H9 (cell line): Measurements from ENCODE around the gene FAM149A. TPM values are rescaled to one million over a fixed set of nuclear protein-coding genes. Genes with fewer than 3 reads are reported as not detected.

Experiments used
- DNase-seq: peaks from one replicate; pipeline ENCODE4 v3.0.0-alpha.2; 2017
- H2AFZ ChIP-seq: one replicate; pipeline ENCODE4 v1.6.1; 2013; ENCODE audit warnings: mild to moderate bottlenecking, low read length, control low read depth, moderate library complexity
- H2AK5ac ChIP-seq: 2 replicates; pipeline ENCODE4 v1.6.1; 2013; ENCODE audit warnings: low read length, control low read depth, mixed read lengths; ENCODE audit not compliant: insufficient read length
- H2BK120ac ChIP-seq: one replicate; pipeline ENCODE4 v1.6.1; 2013; ENCODE audit warnings: low read depth, mild to moderate bottlenecking, low read length, control low read depth, inconsistent platforms; ENCODE audit not compliant: poor library complexity, severe bottlenecking
- H2BK12ac ChIP-seq: 2 replicates; pipeline ENCODE4 v1.6.1; 2013; ENCODE audit warnings: low read length, control low read depth, mixed read lengths, low read depth; ENCODE audit not compliant: insufficient read length
- H2BK15ac ChIP-seq: 2 replicates; pipeline ENCODE4 v1.6.1; 2013; ENCODE audit warnings: low read depth, low read length, control low read depth
- H2BK20ac ChIP-seq: one replicate; pipeline ENCODE4 v1.6.1; 2013; ENCODE audit warnings: low read depth, mild to moderate bottlenecking, low read length, control low read depth, inconsistent platforms; ENCODE audit not compliant: poor library complexity, severe bottlenecking
- H2BK5ac ChIP-seq: 2 replicates; pipeline ENCODE4 v1.6.1; 2013; ENCODE audit warnings: low read length, control low read depth, mixed read lengths; ENCODE audit not compliant: insufficient read length
- H3K14ac ChIP-seq: 2 replicates; pipeline ENCODE4 v1.6.1; 2013; ENCODE audit warnings: low read length, control low read depth; ENCODE audit not compliant: insufficient read depth
- H3K18ac ChIP-seq: 2 replicates; pipeline ENCODE4 v1.6.1; 2013; ENCODE audit warnings: low read depth, mild to moderate bottlenecking, mixed read lengths, low read length, control low read depth; ENCODE audit not compliant: insufficient read length
- H3K23ac ChIP-seq: 2 replicates; pipeline ENCODE4 v1.6.1; 2013; ENCODE audit warnings: low read length, control low read depth, mixed read lengths, low read depth; ENCODE audit not compliant: insufficient read length
- H3K23me2 ChIP-seq: 2 replicates; pipeline ENCODE4 v1.6.1; 2013; ENCODE audit warnings: low read depth, mild to moderate bottlenecking, mixed read lengths, low read length, control low read depth; ENCODE audit not compliant: insufficient read length, poor library complexity, severe bottlenecking
- H3K27ac ChIP-seq: 2 replicates; pipeline ENCODE4 v1.5.1; 2013; ENCODE audit warnings: low read length, control low read depth, mixed read lengths, low read depth; ENCODE audit not compliant: insufficient read length
- H3K27me3 ChIP-seq: 2 replicates; pipeline ENCODE4 v1.6.1; 2013; ENCODE audit warnings: low read length, control low read depth, inconsistent platforms; ENCODE audit not compliant: insufficient read depth
- H3K4ac ChIP-seq: 2 replicates; pipeline ENCODE4 v1.6.1; 2013; ENCODE audit warnings: low read depth, mild to moderate bottlenecking, control low read depth, inconsistent platforms, low read length, moderate library complexity
- H3K4me1 ChIP-seq: 2 replicates; pipeline ENCODE4 v1.6.1; 2013; ENCODE audit warnings: low read length, control low read depth, inconsistent platforms; ENCODE audit not compliant: insufficient read depth
- H3K4me2 ChIP-seq: 2 replicates; pipeline ENCODE4 v1.6.1; 2013; ENCODE audit warnings: low read length, control low read depth, mixed read lengths; ENCODE audit not compliant: insufficient read length, insufficient read depth
- H3K56ac ChIP-seq: 2 replicates; pipeline ENCODE4 v1.6.1; 2013; ENCODE audit warnings: low read depth, mild to moderate bottlenecking, mixed read lengths, low read length, control low read depth; ENCODE audit not compliant: insufficient read length
- H3K79me1 ChIP-seq: 2 replicates; pipeline ENCODE4 v1.6.1; 2013; ENCODE audit warnings: low read depth, mild to moderate bottlenecking, moderate library complexity, low read length, control low read depth, inconsistent platforms; ENCODE audit not compliant: insufficient read depth, poor library complexity, severe bottlenecking
- H3K79me2 ChIP-seq: 2 replicates; pipeline ENCODE4 v1.6.1; 2013; ENCODE audit warnings: low read length, control low read depth, inconsistent platforms; ENCODE audit not compliant: insufficient read depth
- H3K9ac ChIP-seq: 2 replicates; pipeline ENCODE4 v1.6.1; 2013; ENCODE audit warnings: low read length, control low read depth, mixed read lengths; ENCODE audit not compliant: insufficient read length; ENCODE audit errors: extremely low read depth
- H3K9me3 ChIP-seq: one replicate; pipeline ENCODE4 v1.6.1; 2013; ENCODE audit warnings: low read depth, low read length, inconsistent platforms; ENCODE audit not compliant: control insufficient read depth
- H3T11ph ChIP-seq: one replicate; pipeline ENCODE4 v1.6.1; 2013; ENCODE audit warnings: mild to moderate bottlenecking, low read length, control low read depth, inconsistent platforms
- H4K20me1 ChIP-seq: one replicate; pipeline ENCODE4 v1.6.1; 2013; ENCODE audit not compliant: control insufficient read depth, insufficient read length, insufficient read depth
- H4K5ac ChIP-seq: 2 replicates; pipeline ENCODE4 v1.6.1; 2013; ENCODE audit warnings: low read depth, mild to moderate bottlenecking, mixed read lengths, low read length, control low read depth; ENCODE audit not compliant: insufficient read length
- H4K8ac ChIP-seq: replicated peaks from 2 replicates; pipeline ENCODE4 v1.6.1; 2013; ENCODE audit warnings: low read length, control low read depth, mixed read lengths, low read depth; ENCODE audit not compliant: insufficient read length
- H4K91ac ChIP-seq: 2 replicates; pipeline ENCODE4 v1.6.1; 2013; ENCODE audit warnings: low read depth, mild to moderate bottlenecking, moderate library complexity, mixed read lengths, low read length, control low read depth; ENCODE audit not compliant: insufficient read length
- H3K27ac Mint-ChIP-seq, 3 experiments: 2 replicates in 2 of 3; 3 replicates in 1 of 3; pipeline ENCODE4 v1.8.0; 2020 to 2021; ENCODE audit warnings: mixed read lengths in 3 of 3, mild to moderate bottlenecking in 1 of 3, moderate library complexity in 1 of 3
- H3K27me3 Mint-ChIP-seq: 2 replicates; pipeline ENCODE4 v1.8.0; 2021; ENCODE audit warnings: low read depth, mild to moderate bottlenecking, moderate library complexity, mixed read lengths
- H3K36me3 Mint-ChIP-seq, 3 experiments: 2 replicates in 2 of 3; 3 replicates in 1 of 3; pipeline ENCODE4 v1.8.0; 2020 to 2021; ENCODE audit warnings: low read depth in 3 of 3, mixed read lengths in 3 of 3; ENCODE audit not compliant: insufficient read depth in 1 of 3
- H3K4me1 Mint-ChIP-seq, 2 experiments: 2 replicates each; pipeline ENCODE4 v1.8.0; 2020; ENCODE audit warnings: mixed read lengths in 2 of 2
- H3K4me3 Mint-ChIP-seq, 2 experiments: 2 replicates in 1 of 2; 3 replicates in 1 of 2; pipeline ENCODE4 v1.8.0; 2020 to 2021; ENCODE audit warnings: mild to moderate bottlenecking in 2 of 2, mixed read lengths in 2 of 2, moderate library complexity in 1 of 2
- H3K9me3 Mint-ChIP-seq, 2 experiments: 2 replicates in 1 of 2; 3 replicates in 1 of 2; pipeline ENCODE4 v1.8.0; 2020; ENCODE audit warnings: mild to moderate bottlenecking in 2 of 2, mixed read lengths in 2 of 2, moderate library complexity in 1 of 2
- WGBS: extraction: QIAGEN DNeasy Blood & Tissue Kit; methylation state at CpG from one replicate; pipeline ENCODE4 v1.1.7; 2013; ENCODE audit warnings: missing lambda C conversion rate, low lambda C conversion rate, mixed read lengths; ENCODE audit not compliant: insufficient read length; ENCODE audit errors: extremely low coverage; 5-methylcytosine and 5-hydroxymethylcytosine counted together
- total RNA-seq: library from RNA; stranded (reverse); gene quantifications from 2 replicates; pipeline ENCODE4 v1.2.1, GENCODE V29; 2021
- TF ChIP-seq, protein P1 (sequence below): fragments of 200-600 bp; sonication (generic); conservative IDR thresholded peaks from 3 replicates; pipeline ENCODE4 v1.8.0; 2021; ENCODE audit warnings: antibody characterized with exemption, mild to moderate bottlenecking

The FAM149A gene
- total RNA-seq, 1 experiment from 2014 or later, result 5.9 TPM

DNA sequence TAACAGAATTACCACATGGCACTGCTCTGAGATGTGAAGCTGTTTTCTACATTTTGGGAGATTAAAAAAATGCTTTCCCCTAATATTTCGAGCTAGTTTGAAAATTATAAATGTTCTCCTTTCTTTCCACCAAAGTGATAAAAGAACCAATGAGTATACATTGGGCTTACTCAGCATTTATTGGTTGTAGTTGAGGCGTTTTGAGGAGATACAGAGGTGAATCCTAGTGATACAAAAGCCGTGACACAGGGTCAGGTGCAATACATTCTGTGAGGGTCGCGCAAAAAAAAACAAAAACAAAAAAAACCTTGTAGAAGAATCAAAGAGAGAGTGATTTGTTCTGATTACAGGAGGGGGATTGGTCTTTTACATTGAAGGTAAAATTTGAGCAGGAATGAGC lies 54.5 kb downstream of the FAM149A start:
- Histone ChIP-seq H4K8ac (no peak overlapping the region), H2AK5ac (no peak overlapping the region), H3K27ac (no peak overlapping the region), H3K79me2 (no peaks in the 10 kb centered on the region), H2BK15ac (no peak overlapping the region), H2BK20ac (no peak overlapping the region), H3K18ac (no peak overlapping the region), H2AFZ (no peak overlapping the region), H3K4me2 (no peak overlapping the region), H4K20me1 (no peaks in the 10 kb centered on the region), H3T11ph (no peak overlapping the region), H3K9me3 (no peaks in the 10 kb centered on the region), H3K23ac (no peak overlapping the region), H4K91ac (no peak overlapping the region), H3K9ac (no peak overlapping the region), H3K4me1 (0 out of 2 replicates have a peak, but pooled peaks cover 2% of the 10 kb centered on the region), H2BK5ac (no peak overlapping the region), H3K27me3 (no peaks in the 10 kb centered on the region), H4K5ac (no peak overlapping the region), H2BK12ac (no peak overlapping the region), H3K23me2 (peaks cover 3% of the 10 kb centered on the region), H3K14ac (no peak overlapping the region), H2BK120ac (no peak overlapping the region), H3K4ac (no peak overlapping the region), H3K56ac (no peak overlapping the region), H3K79me1 (no peaks in the 10 kb centered on the region)
- no peak for DNase-seq
- Mint-ChIP-seq H3K9me3 (no peaks in the 10 kb centered on the region), H3K27ac (no peak overlapping the region), H3K27me3 (no peaks in the 10 kb centered on the region), H3K4me3 (no peak overlapping the region), H3K36me3 (peaks cover 6 to 25% (median 11%) of the 10 kb centered on the region in 3 experiments; a peak in 6 of 7 replicates), H3K4me1 (peaks cover 5 to 6% of the 10 kb centered on the region in 2 experiments)
- WGBS, result no CpG with 5 or more reads among the region's 5 CpGs
- TF ChIP-seq, protein P1, sequence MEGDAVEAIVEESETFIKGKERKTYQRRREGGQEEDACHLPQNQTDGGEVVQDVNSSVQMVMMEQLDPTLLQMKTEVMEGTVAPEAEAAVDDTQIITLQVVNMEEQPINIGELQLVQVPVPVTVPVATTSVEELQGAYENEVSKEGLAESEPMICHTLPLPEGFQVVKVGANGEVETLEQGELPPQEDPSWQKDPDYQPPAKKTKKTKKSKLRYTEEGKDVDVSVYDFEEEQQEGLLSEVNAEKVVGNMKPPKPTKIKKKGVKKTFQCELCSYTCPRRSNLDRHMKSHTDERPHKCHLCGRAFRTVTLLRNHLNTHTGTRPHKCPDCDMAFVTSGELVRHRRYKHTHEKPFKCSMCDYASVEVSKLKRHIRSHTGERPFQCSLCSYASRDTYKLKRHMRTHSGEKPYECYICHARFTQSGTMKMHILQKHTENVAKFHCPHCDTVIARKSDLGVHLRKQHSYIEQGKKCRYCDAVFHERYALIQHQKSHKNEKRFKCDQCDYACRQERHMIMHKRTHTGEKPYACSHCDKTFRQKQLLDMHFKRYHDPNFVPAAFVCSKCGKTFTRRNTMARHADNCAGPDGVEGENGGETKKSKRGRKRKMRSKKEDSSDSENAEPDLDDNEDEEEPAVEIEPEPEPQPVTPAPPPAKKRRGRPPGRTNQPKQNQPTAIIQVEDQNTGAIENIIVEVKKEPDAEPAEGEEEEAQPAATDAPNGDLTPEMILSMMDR, result no peak
